ENCODE data around the gene ALAD. TPM values are rescaled to one million over a fixed set of nuclear protein-coding genes. Genes with fewer than 3 reads are reported as not detected.

ALAD gene
- total and polyA plus RNA-seq, 2 of the 13 experiments (the other 11 are each of a cell fraction or from before 2014, with no cell fraction given), result 21.8 to 30.1 TPM

DNA sequence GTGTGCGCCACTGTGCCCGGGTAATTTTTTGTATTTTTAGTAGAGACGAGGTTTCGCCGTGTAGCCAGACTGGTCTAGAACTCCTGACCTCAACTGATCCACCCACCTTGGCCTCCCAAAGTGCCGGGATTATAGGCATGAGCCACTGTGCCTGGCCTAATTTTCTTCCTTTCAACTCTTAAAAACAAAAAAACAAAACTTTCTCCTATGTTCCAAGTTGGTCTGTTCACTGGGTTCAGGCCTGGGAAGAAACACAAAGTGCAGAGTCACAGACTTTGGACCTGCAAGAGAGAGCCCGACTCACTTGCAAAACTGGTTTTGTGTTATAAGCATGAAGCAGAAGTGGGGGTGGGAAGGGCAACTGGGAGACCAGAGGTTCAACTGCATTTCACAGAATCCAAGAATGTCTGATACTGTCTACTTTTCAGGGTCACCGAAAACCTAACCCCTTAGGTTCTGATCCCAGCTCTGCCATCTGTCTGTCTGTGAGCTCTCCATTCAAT lies 19.1 kb downstream of the ALAD start (continued):
- TF ChIP-seq HNF4G (IDR thresholded peaks at IDR 0.05; ENCODE audit: borderline replicate concordance, low read depth, low read length), result peak; percentile 95
- peak; percentile 91; the same call in 1 of the 2 replicates for TF ChIP-seq HNF4G (CRISPR knock-in tag; IDR thresholded peaks at IDR 0.05; ENCODE audit: borderline replicate concordance, low read depth)
- TF ChIP-seq STAT5B (CRISPR knock-in tag; IDR thresholded peaks at IDR 0.05), result no peak
- peak in 1 of 2 experiments; percentile 23; a peak in 3 of 4 replicates for TF ChIP-seq MAFK (conservative IDR thresholded peaks at IDR 0.05 in 1 of 2, IDR thresholded peaks at IDR 0.05 in 1 of 2; ENCODE audit: low read length in 2 of 2)
- TF ChIP-seq, protein P1, sequence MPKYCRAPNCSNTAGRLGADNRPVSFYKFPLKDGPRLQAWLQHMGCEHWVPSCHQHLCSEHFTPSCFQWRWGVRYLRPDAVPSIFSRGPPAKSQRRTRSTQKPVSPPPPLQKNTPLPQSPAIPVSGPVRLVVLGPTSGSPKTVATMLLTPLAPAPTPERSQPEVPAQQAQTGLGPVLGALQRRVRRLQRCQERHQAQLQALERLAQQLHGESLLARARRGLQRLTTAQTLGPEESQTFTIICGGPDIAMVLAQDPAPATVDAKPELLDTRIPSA (CRISPR knock-in tag; IDR thresholded peaks at IDR 0.05; ENCODE audit: borderline replicate concordance), result no peak
- TF ChIP-seq RAD51 (IDR thresholded peaks at IDR 0.05; ENCODE audit: borderline replicate concordance), result no peak
- 0 out of 2 replicates have a peak, but pooled peaks have one; percentile 10 for TF ChIP-seq ZNF629 (CRISPR knock-in tag; conservative IDR thresholded peaks at IDR 0.05)
- TF ChIP-seq HNF4A (CRISPR knock-in tag; IDR thresholded peaks at IDR 0.05), result peak; percentile 98
- TF ChIP-seq, protein P2, sequence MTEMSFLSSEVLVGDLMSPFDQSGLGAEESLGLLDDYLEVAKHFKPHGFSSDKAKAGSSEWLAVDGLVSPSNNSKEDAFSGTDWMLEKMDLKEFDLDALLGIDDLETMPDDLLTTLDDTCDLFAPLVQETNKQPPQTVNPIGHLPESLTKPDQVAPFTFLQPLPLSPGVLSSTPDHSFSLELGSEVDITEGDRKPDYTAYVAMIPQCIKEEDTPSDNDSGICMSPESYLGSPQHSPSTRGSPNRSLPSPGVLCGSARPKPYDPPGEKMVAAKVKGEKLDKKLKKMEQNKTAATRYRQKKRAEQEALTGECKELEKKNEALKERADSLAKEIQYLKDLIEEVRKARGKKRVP (CRISPR knock-in tag; IDR thresholded peaks at IDR 0.05), result no peak
- no peak for TF ChIP-seq ZNF451 (CRISPR knock-in tag; IDR thresholded peaks at IDR 0.05)
- no peak for TF ChIP-seq SCMH1 (CRISPR knock-in tag; IDR thresholded peaks at IDR 0.05; ENCODE audit: borderline replicate concordance)
- no peak for TF ChIP-seq ZNF354B (CRISPR knock-in tag; IDR thresholded peaks at IDR 0.05)
- TF ChIP-seq ZBTB3 (CRISPR knock-in tag; IDR thresholded peaks at IDR 0.05; ENCODE audit: borderline replicate concordance, low read depth), result no peak
- TF ChIP-seq ZMAT3 (CRISPR knock-in tag; conservative IDR thresholded peaks at IDR 0.05), result no peak
- no peak for TF ChIP-seq HES4 (CRISPR knock-in tag; IDR thresholded peaks at IDR 0.05; ENCODE audit: borderline replicate concordance)
- no peak; the same call in 1 of the 2 replicates for TF ChIP-seq ZNF431 (CRISPR knock-in tag; IDR thresholded peaks at IDR 0.05; ENCODE audit: borderline replicate concordance, low read depth)
- TF ChIP-seq ZNF670 (CRISPR knock-in tag; IDR thresholded peaks at IDR 0.05; ENCODE audit: borderline replicate concordance), result 0 out of 2 replicates have a peak, but pooled peaks have one; percentile 41
- TF ChIP-seq, protein P3, sequence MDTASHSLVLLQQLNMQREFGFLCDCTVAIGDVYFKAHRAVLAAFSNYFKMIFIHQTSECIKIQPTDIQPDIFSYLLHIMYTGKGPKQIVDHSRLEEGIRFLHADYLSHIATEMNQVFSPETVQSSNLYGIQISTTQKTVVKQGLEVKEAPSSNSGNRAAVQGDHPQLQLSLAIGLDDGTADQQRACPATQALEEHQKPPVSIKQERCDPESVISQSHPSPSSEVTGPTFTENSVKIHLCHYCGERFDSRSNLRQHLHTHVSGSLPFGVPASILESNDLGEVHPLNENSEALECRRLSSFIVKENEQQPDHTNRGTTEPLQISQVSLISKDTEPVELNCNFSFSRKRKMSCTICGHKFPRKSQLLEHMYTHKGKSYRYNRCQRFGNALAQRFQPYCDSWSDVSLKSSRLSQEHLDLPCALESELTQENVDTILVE (CRISPR knock-in tag; IDR thresholded peaks at IDR 0.05), result no peak
- TF ChIP-seq ATAD3A (CRISPR knock-in tag; IDR thresholded peaks at IDR 0.05), result no peak
- no peak; the same call in 1 of the 2 replicates for TF ChIP-seq SRF (IDR thresholded peaks at IDR 0.05; ENCODE audit: low read depth, low read length)
- no peak for TF ChIP-seq KDM5A (IDR thresholded peaks at IDR 0.05; ENCODE audit: borderline replicate concordance, low read length)
- no peak for TF ChIP-seq TSC22D2 (CRISPR knock-in tag; IDR thresholded peaks at IDR 0.05; ENCODE audit: borderline replicate concordance)
- TF ChIP-seq, protein P4, sequence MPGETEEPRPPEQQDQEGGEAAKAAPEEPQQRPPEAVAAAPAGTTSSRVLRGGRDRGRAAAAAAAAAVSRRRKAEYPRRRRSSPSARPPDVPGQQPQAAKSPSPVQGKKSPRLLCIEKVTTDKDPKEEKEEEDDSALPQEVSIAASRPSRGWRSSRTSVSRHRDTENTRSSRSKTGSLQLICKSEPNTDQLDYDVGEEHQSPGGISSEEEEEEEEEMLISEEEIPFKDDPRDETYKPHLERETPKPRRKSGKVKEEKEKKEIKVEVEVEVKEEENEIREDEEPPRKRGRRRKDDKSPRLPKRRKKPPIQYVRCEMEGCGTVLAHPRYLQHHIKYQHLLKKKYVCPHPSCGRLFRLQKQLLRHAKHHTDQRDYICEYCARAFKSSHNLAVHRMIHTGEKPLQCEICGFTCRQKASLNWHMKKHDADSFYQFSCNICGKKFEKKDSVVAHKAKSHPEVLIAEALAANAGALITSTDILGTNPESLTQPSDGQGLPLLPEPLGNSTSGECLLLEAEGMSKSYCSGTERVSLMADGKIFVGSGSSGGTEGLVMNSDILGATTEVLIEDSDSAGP (CRISPR knock-in tag; IDR thresholded peaks at IDR 0.05; ENCODE audit: borderline replicate concordance), result no peak
- TF ChIP-seq ZNF180 (CRISPR knock-in tag; IDR thresholded peaks at IDR 0.05; ENCODE audit: borderline replicate concordance, low read depth), result no peak
- no peak for TF ChIP-seq ZNF160 (CRISPR knock-in tag; IDR thresholded peaks at IDR 0.05)

Data from HepG2 (cell line).